HG03025 (cell line): ENCODE data around the gene ARHGEF7.

Source experiments
- ATAC-seq: cut with Tn5 transposase; IDR thresholded peaks from one replicate; pipeline ENCODE4 v1.9.1; 2021; ENCODE audit warnings: mild to moderate bottlenecking, moderate library complexity; ENCODE audit not compliant: unreplicated experiment, low FRiP score

Gene ARHGEF7

DNA sequence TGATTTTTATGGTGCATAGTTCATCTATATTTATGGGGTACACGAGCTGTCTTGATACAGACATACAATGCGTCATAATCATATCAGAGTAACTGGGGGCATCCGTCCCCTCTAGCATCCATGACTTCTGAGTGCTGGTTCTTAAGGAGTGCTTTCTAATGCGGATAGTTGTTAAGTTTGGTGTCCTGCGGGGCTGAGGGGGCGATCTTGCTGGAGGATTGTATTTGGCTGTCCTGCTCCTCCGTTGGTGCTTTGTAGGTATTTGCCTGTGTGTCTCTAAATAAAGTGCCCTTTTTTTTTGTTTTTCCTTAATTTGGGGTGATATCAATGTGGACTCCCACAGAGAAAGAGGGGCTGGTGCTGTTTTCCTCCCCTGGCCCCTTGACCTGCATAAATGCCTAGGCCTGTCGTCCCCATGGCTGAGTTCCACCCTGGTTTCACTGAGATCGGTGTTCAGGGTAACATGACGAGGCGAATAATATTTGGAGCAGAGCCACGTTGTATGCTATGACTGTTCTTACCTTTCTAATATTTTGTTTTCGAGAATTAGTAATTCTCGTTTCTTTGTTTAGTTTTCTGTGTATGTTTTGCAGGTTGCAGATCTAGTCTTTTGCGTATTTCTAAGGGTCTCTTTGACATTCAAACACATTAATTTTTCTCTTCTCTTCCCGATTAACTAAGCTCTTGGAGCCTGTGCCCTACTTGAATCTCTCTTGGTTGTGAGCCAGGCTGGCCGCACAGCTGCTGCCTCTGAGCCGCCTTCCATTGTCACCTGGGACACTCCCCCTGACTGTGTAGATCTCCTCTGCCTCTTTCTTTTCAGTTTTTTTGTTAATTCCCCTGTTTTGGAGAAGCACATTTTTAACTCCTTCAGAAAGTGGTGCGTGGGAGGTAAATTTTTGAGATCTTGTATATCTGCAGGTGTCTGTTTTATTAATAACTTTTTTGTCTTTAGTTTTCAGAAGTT, 100.3 kb downstream of the ARHGEF7 start:
- no peak for ATAC-seq

DNA sequence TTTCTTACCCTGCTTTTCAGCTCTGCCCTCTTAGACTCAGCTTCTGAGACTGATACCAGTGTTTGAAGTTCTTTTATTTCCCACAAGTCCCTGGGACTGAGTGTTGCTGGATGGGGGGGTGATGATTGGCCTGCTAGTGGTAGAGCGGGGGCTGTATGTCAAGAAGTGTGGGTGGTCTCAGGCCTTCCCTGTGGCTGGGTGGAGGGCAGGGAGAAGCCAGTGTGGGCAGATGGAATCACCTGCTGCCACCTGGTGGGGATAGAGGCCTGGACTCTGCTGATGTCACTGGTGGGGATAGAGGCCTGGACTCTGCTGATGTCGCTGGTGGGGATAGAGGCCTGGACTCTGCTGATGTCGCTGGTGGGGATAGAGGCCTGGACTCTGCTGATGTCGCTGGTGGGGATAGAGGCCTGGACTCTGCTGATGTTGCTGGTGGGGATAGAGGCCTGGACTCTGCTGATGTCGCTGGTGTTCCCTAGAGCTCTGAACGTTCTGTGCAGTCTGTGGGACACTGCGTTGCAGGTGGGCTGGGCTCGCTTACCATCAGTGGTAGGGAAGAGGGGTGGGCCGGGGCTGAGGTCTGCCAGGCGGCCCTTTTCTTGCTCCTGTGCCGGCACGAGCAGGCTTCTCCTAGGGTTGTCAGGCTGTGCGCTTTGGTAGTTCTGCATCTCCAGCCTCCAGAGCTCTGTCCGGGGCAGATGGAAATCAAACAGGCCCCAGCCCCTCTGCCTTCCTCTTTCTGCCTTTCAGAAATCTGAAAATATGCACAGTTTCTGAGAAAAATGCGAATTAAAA, 101.3 kb downstream of the ARHGEF7 start:
- no peak for ATAC-seq

DNA sequence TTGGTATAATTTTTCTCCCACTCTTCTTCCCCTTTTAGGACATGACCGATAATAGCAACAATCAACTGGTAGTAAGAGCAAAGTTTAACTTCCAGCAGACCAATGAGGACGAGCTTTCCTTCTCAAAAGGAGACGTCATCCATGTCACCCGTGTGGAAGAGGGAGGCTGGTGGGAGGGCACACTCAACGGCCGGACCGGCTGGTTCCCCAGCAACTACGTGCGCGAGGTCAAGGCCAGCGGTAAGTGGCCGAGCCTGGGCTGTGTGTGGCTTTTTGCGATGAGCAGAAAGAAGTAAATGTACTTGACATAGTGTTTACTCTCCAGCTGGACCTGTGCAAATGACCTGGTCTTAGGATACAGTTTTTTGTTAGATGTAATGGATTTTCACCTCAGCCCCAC, 102.5 kb downstream of the ARHGEF7 start:
- no peak for ATAC-seq

DNA sequence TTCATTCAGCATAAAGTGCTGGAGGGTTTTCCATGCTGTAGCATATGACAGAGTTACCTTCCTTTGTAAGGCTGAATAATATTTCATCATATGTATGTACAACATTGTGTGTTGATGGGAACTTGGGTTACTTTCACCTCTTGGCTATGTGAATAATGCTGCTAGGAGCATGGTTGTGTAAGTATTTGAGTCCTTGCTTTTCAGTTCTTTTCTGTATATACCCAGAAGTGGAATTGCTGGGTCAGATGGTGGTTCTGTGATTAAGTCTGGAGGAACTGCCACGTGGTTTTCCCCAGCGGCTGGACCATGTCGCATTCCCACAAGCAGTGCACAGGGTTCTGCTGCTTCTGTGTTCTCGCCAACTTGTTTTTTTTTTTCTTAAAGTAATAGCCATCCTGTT, 104.2 kb downstream of the ARHGEF7 start:
- ATAC-seq, result no peak

DNA sequence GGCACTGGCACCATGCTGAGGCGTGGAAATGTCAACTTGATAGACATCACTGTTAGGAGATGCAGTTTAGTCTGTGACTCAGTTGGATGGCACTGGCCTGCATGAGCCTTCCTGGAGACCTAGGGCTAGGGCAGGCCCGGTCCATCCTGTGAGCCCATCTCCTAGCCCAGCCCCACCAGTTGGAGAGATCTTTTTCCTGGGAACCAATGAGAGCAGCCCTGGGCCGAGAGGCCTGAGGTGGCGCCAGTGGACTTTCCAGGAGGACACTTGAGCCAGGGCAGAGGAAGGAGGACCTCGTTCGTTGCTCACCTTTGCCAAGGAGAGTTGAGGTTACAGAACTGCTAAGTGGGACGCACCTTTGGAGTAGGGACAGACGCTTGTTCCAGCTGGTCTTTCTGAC, 104.8 kb downstream of the ARHGEF7 start:
- ATAC-seq, result no peak

DNA sequence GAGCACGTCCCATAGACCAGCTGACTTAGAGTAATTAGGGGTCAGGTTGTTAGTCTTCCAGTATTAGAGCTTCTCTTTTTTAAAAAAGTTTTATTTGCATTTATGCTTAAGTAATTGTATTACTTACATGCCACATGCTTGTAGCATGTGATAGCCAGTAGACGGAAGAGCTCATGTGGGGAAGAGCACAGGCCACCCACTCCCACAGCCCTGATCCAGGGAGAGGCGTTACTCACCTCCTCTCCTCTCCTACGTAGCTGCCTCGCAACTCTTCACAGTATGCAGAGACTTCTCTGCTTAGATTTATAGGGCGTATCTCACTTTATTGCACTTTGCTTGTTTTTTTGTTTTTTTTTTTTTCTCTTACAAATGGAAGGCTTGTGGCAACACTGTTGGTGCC, 110.1 kb downstream of the ARHGEF7 start:
- no peak for ATAC-seq

DNA sequence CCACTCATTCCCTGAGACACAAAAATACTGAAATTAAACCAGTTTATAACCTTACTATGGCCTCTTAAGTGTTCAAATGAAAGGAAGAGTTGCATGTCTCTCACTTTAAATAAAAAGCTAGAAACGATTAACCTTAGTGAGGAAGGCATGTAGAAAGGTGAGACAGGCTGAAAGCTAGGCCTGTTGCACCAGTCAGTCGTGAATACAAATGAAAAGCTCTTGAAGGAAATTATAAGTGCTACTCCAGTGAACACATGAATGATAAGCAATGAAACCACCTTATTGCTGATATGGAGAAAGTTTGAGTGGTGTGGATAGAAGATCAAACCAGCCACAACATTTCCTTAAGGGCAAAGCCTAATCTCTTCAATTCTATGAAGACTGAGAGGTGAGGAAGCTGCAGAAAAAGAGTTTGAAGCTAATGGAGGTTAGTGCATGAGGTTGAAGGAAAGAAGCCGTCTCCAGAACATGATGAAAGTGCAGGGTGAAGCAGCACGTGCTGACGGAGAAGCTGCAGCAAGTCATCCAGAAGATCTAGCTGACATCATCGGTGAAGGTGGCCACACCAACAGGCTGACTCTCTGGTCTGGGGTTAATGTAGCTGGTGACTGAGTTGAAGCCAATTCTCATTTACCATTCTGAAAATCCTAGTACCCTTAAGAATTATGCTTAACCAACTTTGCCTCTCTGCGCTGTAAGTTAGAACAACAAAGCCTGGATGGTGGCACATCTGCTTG, 110.9 kb downstream of the ARHGEF7 start:
- no peak for ATAC-seq

DNA sequence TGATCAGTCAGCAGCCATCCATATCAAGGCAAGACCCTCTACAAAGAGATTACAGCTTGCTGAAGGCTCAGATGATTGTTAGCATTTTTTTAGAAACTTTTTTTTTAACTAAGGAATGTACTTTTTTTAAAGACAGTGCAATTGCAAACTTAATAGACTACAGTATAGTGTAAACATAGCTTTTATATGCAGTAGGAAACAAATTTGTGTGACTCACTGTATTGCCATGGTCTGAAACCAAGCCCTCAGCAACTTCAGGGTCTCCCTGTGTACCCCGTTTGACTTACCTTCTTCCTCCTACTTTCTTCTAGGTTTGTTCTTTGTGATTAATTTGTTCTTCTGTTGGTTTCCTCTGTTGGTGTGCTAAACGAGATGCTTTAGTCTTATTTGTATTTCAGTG, 112.3 kb downstream of the ARHGEF7 start:
- ATAC-seq, result no peak

DNA sequence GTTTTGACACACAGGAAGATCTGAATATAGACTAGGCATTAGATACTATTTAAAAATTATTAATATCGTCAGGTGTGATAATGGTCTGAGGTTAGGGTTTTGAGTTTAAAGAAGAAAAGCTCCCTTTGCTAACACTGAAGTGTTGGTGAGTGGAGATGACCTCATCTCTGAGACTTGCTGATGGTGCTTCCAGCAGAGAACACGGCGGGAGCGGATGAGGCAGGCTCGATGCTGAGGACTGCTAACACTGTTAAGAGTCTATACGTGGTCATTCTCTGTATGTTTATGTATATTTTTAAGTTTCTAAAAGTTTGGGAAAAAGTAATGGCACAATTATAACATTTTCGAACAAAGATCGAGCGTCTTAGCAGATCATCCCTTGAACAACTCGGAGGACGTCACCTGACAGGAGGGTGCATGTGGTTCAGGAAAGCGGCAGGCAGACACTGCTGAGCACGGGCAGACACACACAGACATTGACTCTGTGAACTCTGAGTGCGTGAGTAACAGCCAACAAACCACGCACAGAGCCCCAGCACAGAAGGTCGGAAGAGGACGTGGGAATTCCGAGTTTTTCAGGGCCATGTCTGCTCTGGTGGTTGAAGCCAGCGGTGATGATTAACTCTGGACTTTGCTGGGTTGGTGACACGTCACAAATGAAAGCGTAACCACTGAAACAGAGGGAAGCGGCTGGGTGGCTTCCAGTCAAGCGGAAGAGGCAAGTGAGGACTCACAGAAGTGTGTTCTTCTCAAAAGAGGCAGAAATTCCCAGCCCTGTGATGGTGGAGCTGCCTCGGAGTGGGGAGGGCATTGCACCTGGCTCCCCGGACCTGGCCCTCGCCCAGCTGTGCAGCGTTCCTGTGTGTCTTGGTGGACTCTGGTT, 113.4 kb downstream of the ARHGEF7 start:
- no peak for ATAC-seq

DNA sequence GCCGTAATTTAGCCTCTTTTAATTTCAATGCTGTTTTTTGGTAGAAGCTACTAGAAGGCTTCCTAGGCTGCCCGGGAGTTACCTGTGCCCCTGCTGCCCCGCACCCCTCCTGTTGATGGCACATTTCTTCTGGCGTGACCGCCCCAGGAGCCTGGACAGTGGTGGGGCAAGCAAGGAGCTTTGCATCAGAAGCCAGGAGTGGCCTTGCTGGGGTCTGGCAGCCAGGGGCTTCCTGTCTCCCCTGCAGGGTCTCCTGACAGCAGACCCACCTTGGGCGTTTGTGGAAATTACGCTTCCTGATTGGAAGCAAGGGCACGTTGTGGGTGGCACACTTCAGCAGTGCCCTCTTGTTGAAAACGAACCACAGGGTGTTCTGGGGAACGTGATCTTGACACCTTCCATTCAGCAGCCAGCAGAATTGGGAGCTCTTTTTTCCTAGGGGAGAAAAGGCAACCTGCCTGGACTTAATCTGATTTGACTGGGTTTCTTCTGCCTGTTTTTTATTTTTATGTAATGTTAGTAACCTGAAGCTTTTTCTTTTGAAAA, 115.3 kb downstream of the ARHGEF7 start:
- no peak for ATAC-seq

DNA sequence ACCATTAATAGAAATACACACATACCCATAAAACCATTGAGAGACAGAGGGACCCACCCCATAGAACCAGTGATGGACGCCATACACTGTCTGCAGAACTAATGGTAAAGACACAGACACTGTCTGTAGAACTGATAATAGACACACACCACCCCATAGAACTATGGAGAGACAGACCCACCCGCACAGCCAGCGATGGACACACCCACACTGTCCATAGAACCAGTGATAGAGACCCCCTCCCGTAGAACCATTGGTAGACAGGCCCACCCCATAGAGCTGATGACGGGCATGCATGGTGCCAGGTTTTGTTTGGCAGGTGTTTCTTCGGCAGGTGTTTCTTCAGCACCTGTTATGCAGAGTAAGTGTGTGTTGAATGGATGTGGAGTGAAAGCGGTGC, 117.1 kb downstream of the ARHGEF7 start:
- no peak for ATAC-seq

DNA sequence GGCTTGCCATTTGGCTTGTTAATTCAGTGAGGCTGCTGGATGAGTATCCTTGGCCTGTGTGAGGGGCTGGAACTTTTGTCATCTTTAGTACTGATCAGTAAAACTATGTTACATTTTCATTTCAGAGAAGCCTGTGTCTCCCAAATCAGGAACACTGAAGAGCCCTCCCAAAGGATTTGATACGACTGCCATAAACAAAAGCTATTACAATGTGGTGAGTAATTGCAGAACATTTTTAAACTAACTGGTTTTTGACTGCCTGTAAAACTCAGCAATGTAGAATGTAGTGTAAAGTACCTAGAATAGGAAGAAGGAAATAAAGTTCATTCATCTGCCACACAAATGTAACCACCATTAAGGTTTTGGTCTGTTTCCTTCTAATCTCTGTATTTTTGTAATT, 118.0 kb downstream of the ARHGEF7 start:
- no peak for ATAC-seq

DNA sequence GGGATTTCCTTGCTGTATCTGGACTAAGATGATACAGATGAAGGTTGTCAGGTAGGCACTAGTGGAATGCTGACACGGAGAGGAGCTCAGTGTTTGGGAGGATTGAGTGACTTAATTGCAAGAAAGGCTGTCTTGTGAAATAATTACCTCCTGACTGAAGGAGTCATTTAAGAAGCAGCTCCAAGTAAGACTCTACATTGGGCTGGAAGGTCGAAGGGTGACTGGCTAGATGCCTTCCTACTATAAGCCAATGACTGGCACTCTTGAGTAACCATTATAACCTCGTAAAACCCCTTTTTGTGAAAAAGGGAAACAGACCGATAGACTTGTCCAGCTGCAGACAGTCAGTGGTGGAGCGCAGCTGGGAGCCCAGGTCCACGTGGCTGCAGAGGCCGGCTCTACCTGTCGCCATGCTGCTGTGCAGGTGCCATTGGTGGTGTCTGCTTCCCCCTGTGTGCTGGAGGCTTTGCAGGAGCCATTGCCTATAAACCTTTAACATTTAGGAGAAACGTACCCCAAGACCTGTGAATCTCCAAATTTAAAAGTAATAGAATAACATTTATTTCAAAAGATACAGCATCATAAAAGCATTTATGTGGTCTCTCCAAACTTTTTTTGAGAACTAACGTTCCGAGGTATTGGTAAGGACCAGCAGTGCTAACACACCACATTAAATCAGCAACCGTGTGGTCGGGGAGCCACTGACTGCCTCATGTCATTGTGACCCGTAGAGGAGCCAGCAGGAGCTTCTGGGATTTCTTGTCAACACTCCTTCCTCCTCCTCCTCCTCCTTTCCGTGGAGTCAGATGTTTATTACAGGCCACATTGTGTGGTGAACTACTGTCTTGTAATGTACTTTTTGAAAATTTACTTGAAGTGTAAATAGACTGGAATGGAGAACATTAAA, 124.9 kb downstream of the ARHGEF7 start:
- ATAC-seq, result no peak

DNA sequence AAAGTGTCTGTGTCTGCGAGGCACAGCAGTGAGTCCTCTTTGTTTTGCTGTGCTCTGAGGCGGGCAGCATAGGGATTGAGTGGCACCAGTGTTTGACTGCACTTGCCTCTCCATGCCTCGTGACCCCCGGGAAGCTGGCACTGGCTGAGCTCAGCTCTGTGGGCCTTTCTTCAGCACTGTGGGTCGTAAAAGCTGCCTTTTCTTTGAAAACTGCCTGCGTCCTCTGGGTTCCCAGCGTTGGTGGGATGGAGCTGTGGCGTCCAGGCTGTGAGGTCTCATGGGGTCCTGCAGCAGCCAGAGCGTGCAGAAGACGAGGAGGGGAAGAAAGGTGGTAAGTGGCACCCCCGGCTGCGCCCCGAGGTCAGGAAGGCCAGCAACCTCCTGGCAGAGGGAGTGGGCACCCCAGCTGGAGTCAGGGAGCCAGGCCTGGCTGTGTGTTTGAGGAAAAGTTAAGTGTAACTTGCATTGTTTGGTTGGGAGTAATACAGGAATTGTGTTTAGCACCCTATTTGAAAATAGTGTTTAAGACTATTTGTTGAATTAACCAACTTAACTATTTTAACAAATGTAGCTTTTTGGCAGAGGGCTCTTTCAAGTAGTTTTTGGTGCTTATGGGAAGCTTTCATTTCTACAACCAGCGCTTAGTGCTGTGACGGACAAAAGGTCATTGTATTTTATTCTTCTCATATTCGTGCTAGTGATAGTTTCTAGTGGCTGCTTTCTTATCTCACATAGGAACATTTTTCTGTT, 126.1 kb downstream of the ARHGEF7 start:
- no peak for ATAC-seq

DNA sequence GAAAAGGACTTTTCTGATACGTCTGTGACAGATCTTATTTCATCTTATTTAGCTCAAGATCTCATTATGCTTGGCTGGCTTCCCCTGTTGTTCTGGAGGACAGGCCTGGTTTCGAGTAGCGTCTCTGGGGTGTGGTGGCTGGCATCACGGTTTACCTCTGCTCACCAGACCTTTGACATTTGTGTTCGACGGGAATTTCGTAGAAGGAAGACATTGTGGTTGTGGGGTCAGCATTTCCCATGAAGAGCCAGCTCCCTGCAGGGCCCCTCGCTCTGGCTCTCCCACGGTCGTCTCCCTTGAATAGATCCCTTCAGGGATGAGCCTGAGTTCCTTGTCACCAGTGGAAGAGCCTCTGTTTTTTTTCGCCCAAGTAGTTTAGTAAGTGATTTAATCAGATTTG, 126.8 kb downstream of the ARHGEF7 start:
- no peak for ATAC-seq

DNA sequence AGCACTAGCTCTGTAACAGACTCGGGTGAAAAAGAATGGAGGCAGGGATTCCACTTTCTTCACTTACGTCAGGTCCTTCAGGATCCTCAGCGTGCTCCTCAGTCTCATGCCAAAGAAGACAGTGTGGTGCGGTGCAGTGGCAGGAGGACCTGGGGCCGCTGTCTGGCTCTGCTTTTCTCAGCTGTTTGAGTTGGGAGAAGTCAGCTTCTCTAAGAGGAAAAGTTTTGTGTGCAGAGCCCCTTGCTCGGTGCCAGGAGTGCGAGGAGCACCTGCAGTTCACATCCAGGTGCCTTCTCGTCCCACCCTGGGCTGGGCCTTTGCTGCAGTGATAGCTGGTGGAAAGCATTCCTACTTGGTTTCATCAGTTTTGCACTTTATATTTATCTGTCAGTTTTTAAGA, 127.5 kb downstream of the ARHGEF7 start:
- ATAC-seq, result no peak

DNA sequence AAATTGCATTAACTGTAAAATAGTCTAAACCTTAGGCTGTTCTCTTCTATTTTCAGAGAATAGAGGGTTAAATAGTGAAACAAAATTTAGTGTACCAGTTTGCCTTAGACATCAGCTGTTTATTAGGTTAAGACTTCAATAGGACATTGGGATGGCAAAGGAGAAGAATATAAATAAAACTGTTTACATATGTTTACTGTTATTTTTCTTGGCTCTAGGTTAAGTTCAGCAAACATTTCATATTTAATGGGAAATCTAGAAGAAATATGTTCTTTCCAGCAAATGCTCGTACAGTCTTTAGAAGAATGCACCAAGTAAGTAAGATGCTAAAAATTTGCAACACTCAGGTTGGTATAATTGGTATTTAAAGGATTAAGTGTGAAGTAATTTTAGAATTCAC, 128.9 kb downstream of the ARHGEF7 start:
- ATAC-seq, result no peak
